Measurements from ENCODE around the gene PLCH2. TPM values are rescaled to one million over a fixed set of nuclear protein-coding genes. Genes with fewer than 3 reads are reported as not detected.

PLCH2 gene
- total and polyA plus RNA-seq, 10 of the 15 experiments (the other 5 are each of a cell fraction or from before 2014, with no cell fraction given), result 0.03 to 0.73 (median 0.24) TPM; not detected in 3

DNA sequence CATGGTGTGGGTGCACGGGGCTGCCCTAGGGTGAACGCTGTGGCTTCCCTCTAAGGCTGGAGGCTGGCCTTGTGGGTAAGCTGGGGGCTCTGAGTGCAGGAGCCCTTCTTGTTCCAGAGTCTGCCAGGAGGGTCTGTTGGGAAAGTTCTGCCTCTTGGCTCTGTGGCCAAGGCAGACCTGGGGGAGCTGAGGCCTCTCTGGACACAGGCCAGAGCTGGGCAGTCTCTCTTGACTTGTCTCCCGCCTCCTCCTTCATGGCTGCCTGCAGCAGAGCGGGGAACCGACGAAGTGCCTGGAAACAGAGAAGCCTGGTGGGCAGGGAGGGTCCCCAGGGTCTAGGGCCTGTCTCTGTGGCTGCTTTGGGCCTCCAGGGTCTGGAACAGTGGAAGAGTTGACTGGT is 33.4 kb upstream of the PLCH2 start:
- ATAC-seq (no peak), DNase-seq (ENCODE audit: low read depth, low spot score) (no peak), FAIRE-seq (no peak)
- intact Hi-C loops (cut with micrococcal nuclease; ENCODE audit: unreplicated experiment) (no loop called here), in situ Hi-C loops (cut with MboI) (no loop called here)
- Histone ChIP-seq H3K79me2 (ENCODE audit: control insufficient read depth, insufficient read depth, low read length) (no peaks in the 10 kb centered on the region), H3K4me3 (no peak overlapping the region), H3K4me2 (ENCODE audit: control insufficient read depth, insufficient read depth) (no peak overlapping the region), H4K20me1 (ENCODE audit: control insufficient read depth, insufficient read depth) (no peaks in the 10 kb centered on the region), H2AFZ (ENCODE audit: control insufficient read depth, low read depth, low read length) (no peak overlapping the region), H3K27ac (ENCODE audit: control insufficient read depth, insufficient read depth) (no peak overlapping the region), H3K9ac (ENCODE audit: control insufficient read depth, insufficient read depth, low read length) (no peak overlapping the region), H3K27me3 (replicated peaks in 1 of 2; ENCODE audit: control insufficient read depth in 2 of 2, insufficient read depth in 2 of 2, low read length in 1 of 2) (peaks cover 2 to 5% of the 10 kb centered on the region in 2 experiments; a peak in 3 of 4 replicates), H3K9me3 (replicated peaks; ENCODE audit: control insufficient read depth, insufficient read depth, low read length) (no peaks in the 10 kb centered on the region), H3K36me3 (ENCODE audit: control insufficient read depth in 2 of 2, insufficient read depth in 2 of 2, low read length in 1 of 2) (no peaks in the 10 kb centered on the region), H3K4me1 (ENCODE audit: control insufficient read depth, insufficient read depth, low read length) (peaks cover 11% of the 10 kb centered on the region)
- BruUV-seq (replicated peaks), result no TSS peak
- 63% methylated on average over 6 of the region's 6 CpGs for WGBS (ENCODE audit: insufficient coverage, insufficient replicate concordance, low lambda C conversion rate, missing lambda C conversion rate)
- ChIA-PET POLR2A (no interaction called here), CTCF (interaction anchor here (0.7 kb wide), 1 partner anchor 289 kb away, joined by 3 read pairs; no protein-coding TSS in a partner anchor), RAD21 (ENCODE audit: unreplicated experiment) (no interaction called here), SMC1A (ENCODE audit: uncharacterized antibody, unreplicated experiment) (no interaction called here)
- TF ChIP-seq KDM1A (IDR thresholded peaks at IDR 0.05; ENCODE audit: borderline replicate concordance) (no peak), JUNB (IDR thresholded peaks at IDR 0.05) (no peak), CBFB (IDR thresholded peaks at IDR 0.05; ENCODE audit: low read depth) (no peak), CHD1 (IDR thresholded peaks at IDR 0.05; ENCODE audit: low read depth, low read length) (no peak), ZNF24 (IDR thresholded peaks at IDR 0.05) (no peak), BHLHE40 (IDR thresholded peaks at IDR 0.05; ENCODE audit: borderline replicate concordance in 1 of 2, low read depth in 2 of 2, low read length in 1 of 2) (no peak)
- TF ChIP-seq, protein P1, sequence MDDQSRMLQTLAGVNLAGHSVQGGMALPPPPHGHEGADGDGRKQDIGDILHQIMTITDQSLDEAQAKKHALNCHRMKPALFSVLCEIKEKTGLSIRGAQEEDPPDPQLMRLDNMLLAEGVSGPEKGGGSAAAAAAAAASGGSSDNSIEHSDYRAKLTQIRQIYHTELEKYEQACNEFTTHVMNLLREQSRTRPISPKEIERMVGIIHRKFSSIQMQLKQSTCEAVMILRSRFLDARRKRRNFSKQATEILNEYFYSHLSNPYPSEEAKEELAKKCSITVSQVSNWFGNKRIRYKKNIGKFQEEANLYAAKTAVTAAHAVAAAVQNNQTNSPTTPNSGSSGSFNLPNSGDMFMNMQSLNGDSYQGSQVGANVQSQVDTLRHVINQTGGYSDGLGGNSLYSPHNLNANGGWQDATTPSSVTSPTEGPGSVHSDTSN (IDR thresholded peaks at IDR 0.05; ENCODE audit: insufficient replicate concordance, low read depth, low read length), result no peak

Data from GM12878 (cell line).